Endodermal cell (in vitro differentiated cells): ENCODE measurements around the gene GRIN2A. TPM values are rescaled to one million over a fixed set of nuclear protein-coding genes. Genes with fewer than 3 reads are reported as not detected.

Experiments used
- DNase-seq: peaks from one replicate; pipeline ENCODE4 v3.0.0-alpha.2; 2017
- H3K27ac ChIP-seq: 2 replicates; pipeline ENCODE4 v1.5.1; 2013; ENCODE audit warnings: mild to moderate bottlenecking, low read depth, low read length, moderate library complexity
- H3K27me3 ChIP-seq: 2 replicates; pipeline ENCODE4 v1.6.1; 2013; ENCODE audit warnings: mild to moderate bottlenecking, low read length, moderate library complexity; ENCODE audit not compliant: insufficient read depth, control insufficient read depth, poor library complexity, severe bottlenecking
- H3K36me3 ChIP-seq: 2 replicates; pipeline ENCODE4 v1.7.0; 2013; ENCODE audit warnings: mild to moderate bottlenecking, low read length, moderate library complexity; ENCODE audit not compliant: control insufficient read depth, insufficient read depth
- H3K4me1 ChIP-seq: one replicate; pipeline ENCODE4 v1.7.0; 2013; ENCODE audit warnings: low read length; ENCODE audit not compliant: control insufficient read depth, insufficient read depth
- H3K4me3 ChIP-seq: 2 replicates; pipeline ENCODE4 v1.5.1; 2013; ENCODE audit warnings: mild to moderate bottlenecking, low read length, moderate library complexity
- H3K9ac ChIP-seq: 2 replicates; pipeline ENCODE4 v1.6.1; 2013; ENCODE audit warnings: mild to moderate bottlenecking, low read length, moderate library complexity; ENCODE audit not compliant: poor library complexity, severe bottlenecking; ENCODE audit errors: extremely low read depth
- H3K9me3 ChIP-seq: 2 replicates; pipeline ENCODE4 v1.6.1; 2013; ENCODE audit warnings: mild to moderate bottlenecking, low read length, moderate library complexity; ENCODE audit not compliant: control insufficient read depth
- H3K27ac Mint-ChIP-seq: 2 replicates; pipeline ENCODE4 v1.8.0; 2020; ENCODE audit warnings: mixed read lengths
- H3K27me3 Mint-ChIP-seq: 2 replicates; pipeline ENCODE4 v1.8.0; 2021; ENCODE audit warnings: mild to moderate bottlenecking, mixed read lengths; ENCODE audit not compliant: insufficient read depth
- H3K36me3 Mint-ChIP-seq: 2 replicates; pipeline ENCODE4 v1.8.0; 2020; ENCODE audit warnings: low read depth, mixed read lengths
- H3K4me1 Mint-ChIP-seq: 2 replicates; pipeline ENCODE4 v1.8.0; 2020; ENCODE audit warnings: mixed read lengths
- H3K4me3 Mint-ChIP-seq: 2 replicates; pipeline ENCODE4 v1.8.0; 2020; ENCODE audit warnings: mild to moderate bottlenecking, moderate library complexity, mixed read lengths
- H3K9me3 Mint-ChIP-seq: 2 replicates; pipeline ENCODE4 v1.8.0; 2020; ENCODE audit warnings: mild to moderate bottlenecking, mixed read lengths
- WGBS, 2 experiments: methylation state at CpG; one replicate each; pipeline versions ENCODE4 v1.1.5 to v1.1.7; 2013; ENCODE audit warnings: missing lambda C conversion rate in 2 of 2, mixed read lengths in 1 of 2; ENCODE audit not compliant: insufficient coverage in 1 of 2, insufficient read length in 1 of 2; 5-methylcytosine and 5-hydroxymethylcytosine counted together
- total RNA-seq, 2 donors: library from RNA; stranded (reverse); fragmentation: NEBNext Ultra II Directional in 1 of 2; extraction: Animal tissue kit (Norgen Biotek cat#: 25700) in 1 of 2; gene quantifications; 2 replicates in 1 of 2; 3 replicates in 1 of 2; pipeline ENCODE4 v1.2.1, GENCODE V29; 2021
- TF ChIP-seq, protein P1 (sequence below): fragments of 200-600 bp; sonication (generic); conservative IDR thresholded peaks from 2 replicates; pipeline ENCODE4 v1.5.0; 2021; ENCODE audit warnings: antibody characterized with exemption, mild to moderate bottlenecking

Gene GRIN2A
- total RNA-seq, 2 donors from 2014 or later, result 1.2 TPM

DNA sequence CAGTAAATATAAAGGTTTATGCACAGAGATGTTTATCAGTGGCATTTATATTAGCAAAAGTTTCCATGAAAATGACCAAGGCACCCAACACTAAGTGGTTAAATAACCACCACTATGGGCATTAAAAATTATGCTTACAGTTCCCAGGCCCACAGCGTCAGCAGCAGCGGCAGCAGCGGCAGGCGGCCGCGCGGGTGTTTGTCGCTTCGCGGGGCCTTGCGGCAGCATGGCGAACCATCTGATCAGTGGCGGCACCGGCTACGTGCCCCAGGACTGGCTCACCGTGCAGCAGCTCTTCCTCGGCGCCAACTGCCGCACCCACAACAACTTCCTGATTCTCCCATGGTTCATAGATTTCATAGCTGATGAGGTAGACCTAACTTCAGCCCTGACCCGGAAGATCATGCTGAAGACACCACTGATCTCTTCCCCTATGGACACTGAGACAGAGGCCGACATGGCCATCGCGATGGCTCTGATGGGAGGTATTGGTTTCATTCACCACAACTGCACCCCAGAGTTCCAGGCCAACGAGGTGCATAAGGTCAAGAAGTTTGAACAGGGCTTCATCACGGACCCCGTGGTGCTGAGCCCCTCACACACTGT, 71.0 kb downstream of the GRIN2A start:
- Histone ChIP-seq H3K27ac (no peak overlapping the region), H3K4me3 (no peak overlapping the region), H3K9ac (no peak overlapping the region), H3K4me1 (no peaks in the 10 kb centered on the region), H3K27me3 (no peaks in the 10 kb centered on the region), H3K36me3 (no peaks in the 10 kb centered on the region), H3K9me3 (no peaks in the 10 kb centered on the region)
- DNase-seq, result no peak
- TF ChIP-seq, protein P1, sequence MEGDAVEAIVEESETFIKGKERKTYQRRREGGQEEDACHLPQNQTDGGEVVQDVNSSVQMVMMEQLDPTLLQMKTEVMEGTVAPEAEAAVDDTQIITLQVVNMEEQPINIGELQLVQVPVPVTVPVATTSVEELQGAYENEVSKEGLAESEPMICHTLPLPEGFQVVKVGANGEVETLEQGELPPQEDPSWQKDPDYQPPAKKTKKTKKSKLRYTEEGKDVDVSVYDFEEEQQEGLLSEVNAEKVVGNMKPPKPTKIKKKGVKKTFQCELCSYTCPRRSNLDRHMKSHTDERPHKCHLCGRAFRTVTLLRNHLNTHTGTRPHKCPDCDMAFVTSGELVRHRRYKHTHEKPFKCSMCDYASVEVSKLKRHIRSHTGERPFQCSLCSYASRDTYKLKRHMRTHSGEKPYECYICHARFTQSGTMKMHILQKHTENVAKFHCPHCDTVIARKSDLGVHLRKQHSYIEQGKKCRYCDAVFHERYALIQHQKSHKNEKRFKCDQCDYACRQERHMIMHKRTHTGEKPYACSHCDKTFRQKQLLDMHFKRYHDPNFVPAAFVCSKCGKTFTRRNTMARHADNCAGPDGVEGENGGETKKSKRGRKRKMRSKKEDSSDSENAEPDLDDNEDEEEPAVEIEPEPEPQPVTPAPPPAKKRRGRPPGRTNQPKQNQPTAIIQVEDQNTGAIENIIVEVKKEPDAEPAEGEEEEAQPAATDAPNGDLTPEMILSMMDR, result no peak
- no peaks in the 10 kb centered on the region for H3K36me3 Mint-ChIP-seq
- H3K27me3 Mint-ChIP-seq, result peaks cover 7% of the 10 kb centered on the region
- 95 to 96% methylated on average over 26 of the region's 26 CpGs for WGBS, 2 experiments
- H3K27ac Mint-ChIP-seq, result no peak overlapping the region
- H3K4me3 Mint-ChIP-seq, result no peak overlapping the region
- no peaks in the 10 kb centered on the region for H3K9me3 Mint-ChIP-seq
- H3K4me1 Mint-ChIP-seq, result no peaks in the 10 kb centered on the region

DNA sequence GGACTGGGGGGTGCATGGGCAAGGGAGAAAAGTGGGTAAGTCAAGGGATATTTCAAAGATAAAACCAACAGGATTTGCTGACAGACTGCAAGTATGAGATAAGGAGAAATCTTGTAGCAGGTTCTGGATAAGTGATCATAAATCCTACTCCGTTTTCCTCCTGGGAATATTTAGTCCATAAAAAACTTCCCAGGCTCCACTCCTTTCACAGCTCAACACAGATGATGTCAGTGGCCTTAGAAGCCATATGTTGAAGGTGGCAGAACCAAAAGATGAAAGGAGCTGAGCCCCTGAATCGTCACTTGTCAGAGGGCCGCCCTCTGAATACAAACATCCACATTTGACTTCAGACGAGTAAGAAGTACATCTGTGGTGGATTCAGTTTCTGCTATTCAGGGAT, 71.7 kb downstream of the GRIN2A start:
- Mint-ChIP-seq H3K4me3 (no peak overlapping the region), H3K36me3 (no peaks in the 10 kb centered on the region), H3K4me1 (no peaks in the 10 kb centered on the region), H3K27me3 (peaks cover 3% of the 10 kb centered on the region), H3K27ac (no peak overlapping the region), H3K9me3 (no peaks in the 10 kb centered on the region)
- no peak overlapping the region for H3K27ac ChIP-seq
- H3K27me3 ChIP-seq, result no peaks in the 10 kb centered on the region
- H3K36me3 ChIP-seq, result no peaks in the 10 kb centered on the region
- TF ChIP-seq, protein P1, result no peak
- 73 to 94% methylated on average over 2 to 3 of the region's 4 CpGs for WGBS, 2 experiments
- no peaks in the 10 kb centered on the region for H3K9me3 ChIP-seq
- H3K9ac ChIP-seq, result no peak overlapping the region
- DNase-seq, result no peak
- no peaks in the 10 kb centered on the region for H3K4me1 ChIP-seq
- H3K4me3 ChIP-seq, result no peak overlapping the region

DNA sequence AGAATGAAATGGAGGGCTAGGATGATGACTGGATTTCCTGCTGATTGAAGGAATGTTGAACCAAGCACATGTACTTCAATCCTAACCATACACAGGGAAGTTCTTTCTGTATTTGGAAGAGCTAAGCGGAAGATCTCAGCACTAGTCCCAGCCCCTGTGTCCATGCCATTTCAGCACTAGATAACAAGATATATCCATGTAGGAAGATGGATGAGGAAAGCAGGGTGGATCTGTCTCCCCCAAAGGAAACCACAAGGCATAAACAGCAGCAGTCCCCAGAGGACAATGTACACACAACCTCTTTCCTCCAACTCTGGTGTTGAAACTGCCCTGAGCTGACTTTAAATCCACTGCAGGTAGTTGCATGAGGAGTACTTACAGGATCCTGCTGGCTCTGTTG, 75.1 kb downstream of the GRIN2A start:
- Mint-ChIP-seq H3K27ac (no peak overlapping the region), H3K4me3 (no peak overlapping the region), H3K36me3 (no peaks in the 10 kb centered on the region), H3K4me1 (no peaks in the 10 kb centered on the region), H3K9me3 (peaks cover 6% of the 10 kb centered on the region), H3K27me3 (peaks cover 8% of the 10 kb centered on the region)
- TF ChIP-seq, protein P1, result no peak
- no peaks in the 10 kb centered on the region for H3K4me1 ChIP-seq
- no peaks in the 10 kb centered on the region for H3K9me3 ChIP-seq
- 100% methylated on average over 1 of the region's 1 CpG; no CpG with 5 or more reads in 1 of the 2 experiments for WGBS, 2 experiments
- H3K27ac ChIP-seq, result no peak overlapping the region
- no peaks in the 10 kb centered on the region for H3K27me3 ChIP-seq
- no peak for DNase-seq
- no peaks in the 10 kb centered on the region for H3K36me3 ChIP-seq
- no peak overlapping the region for H3K9ac ChIP-seq
- no peak overlapping the region for H3K4me3 ChIP-seq
